GM12874 (cell line): ENCODE results near the gene FBXO31.

ENCODE experiments used
- TF ChIP-seq, protein P1 (sequence below): IDR thresholded peaks from 2 replicates; pipeline ENCODE4 v1.5.1; 2011; ENCODE audit warnings: low read depth, mild to moderate bottlenecking, control low read depth, low read length, moderate library complexity; ENCODE audit not compliant: insufficient read depth

Gene FBXO31

DNA sequence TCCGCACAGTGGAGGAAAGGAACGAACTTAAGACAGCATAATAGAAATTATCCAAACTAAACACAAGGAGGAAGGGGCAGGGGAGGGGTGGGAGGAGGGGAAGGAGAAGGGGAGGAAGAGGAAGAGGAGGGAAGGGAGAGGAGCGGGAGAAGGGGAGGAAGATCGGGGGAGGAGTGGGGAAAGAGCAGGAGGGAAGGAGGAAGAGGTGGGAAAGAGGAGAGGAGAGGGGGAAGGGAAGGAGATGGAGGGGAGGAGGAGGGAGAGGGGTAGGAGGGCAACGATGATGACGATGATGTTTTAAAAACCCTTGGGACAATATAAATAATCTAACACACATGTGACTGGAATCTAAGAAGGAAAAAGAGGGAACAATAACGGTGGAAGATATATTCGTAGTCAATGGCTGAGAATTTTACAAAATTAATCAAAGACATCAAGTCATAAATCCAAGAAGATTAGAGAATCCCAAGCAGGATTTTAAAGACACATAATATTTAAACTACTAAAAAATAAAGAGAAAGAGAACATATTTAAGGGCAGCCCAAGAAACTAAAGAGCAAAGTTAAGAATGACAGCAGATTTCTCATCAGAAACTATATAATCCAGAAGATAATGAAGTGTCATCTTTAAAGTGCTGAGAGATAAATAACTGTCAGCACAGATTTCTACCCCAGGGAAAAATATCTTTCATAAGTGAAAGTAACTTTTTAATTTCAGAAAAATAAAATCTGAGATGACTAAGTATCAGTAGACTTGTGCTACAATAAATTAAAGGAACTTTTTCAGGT is 96.5 kb downstream of the FBXO31 start:
- TF ChIP-seq, protein P1, sequence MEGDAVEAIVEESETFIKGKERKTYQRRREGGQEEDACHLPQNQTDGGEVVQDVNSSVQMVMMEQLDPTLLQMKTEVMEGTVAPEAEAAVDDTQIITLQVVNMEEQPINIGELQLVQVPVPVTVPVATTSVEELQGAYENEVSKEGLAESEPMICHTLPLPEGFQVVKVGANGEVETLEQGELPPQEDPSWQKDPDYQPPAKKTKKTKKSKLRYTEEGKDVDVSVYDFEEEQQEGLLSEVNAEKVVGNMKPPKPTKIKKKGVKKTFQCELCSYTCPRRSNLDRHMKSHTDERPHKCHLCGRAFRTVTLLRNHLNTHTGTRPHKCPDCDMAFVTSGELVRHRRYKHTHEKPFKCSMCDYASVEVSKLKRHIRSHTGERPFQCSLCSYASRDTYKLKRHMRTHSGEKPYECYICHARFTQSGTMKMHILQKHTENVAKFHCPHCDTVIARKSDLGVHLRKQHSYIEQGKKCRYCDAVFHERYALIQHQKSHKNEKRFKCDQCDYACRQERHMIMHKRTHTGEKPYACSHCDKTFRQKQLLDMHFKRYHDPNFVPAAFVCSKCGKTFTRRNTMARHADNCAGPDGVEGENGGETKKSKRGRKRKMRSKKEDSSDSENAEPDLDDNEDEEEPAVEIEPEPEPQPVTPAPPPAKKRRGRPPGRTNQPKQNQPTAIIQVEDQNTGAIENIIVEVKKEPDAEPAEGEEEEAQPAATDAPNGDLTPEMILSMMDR: no peak

DNA sequence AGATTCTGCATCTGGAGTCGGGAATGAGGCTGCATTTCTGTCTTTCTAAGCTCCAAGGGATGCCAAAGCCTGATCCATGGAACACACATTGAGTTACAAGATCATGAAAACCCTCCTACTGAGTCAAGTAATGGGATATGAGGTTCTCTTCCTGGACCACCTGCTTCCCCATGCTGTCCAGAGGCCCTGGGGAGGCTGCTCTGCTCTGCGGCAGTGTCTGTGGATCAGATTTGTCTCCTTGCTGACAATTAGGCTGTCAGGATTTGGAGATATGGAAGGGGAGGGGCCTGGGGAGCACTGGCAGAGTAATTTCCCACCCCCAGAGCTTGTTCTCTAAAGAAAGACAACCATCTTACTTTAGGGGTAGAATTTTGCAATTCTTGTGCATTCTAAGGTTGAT is 99.4 kb downstream of the FBXO31 start:
- TF ChIP-seq, protein P1: no peak

DNA sequence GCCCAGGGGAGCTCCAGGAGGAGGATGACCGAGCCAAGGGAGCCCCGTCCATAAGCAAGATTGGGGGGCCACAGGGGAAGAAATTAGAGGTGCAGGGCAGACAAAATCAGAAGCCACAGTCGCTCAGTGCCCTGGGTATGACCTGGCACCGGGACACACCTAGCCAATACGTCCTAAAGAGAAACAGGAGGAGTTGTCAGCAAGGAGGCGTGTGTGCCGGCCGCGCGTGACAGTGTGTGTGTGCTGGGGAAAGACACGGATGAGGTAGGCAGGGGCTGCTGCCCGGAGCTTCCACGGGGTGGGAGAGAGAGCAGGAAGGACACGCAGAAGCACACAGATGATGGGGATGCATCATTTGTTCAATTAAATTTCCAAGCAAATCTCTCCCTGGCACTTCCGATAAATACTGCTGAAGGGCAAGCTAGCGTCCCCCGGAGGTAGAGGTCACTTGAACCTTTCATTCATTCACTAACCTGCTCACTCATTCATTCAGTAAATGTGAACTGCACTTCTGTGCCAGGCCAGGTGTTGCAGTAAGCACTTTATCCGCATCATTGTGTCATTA is 104.4 kb downstream of the FBXO31 start:
- TF ChIP-seq, protein P1: no peak

DNA sequence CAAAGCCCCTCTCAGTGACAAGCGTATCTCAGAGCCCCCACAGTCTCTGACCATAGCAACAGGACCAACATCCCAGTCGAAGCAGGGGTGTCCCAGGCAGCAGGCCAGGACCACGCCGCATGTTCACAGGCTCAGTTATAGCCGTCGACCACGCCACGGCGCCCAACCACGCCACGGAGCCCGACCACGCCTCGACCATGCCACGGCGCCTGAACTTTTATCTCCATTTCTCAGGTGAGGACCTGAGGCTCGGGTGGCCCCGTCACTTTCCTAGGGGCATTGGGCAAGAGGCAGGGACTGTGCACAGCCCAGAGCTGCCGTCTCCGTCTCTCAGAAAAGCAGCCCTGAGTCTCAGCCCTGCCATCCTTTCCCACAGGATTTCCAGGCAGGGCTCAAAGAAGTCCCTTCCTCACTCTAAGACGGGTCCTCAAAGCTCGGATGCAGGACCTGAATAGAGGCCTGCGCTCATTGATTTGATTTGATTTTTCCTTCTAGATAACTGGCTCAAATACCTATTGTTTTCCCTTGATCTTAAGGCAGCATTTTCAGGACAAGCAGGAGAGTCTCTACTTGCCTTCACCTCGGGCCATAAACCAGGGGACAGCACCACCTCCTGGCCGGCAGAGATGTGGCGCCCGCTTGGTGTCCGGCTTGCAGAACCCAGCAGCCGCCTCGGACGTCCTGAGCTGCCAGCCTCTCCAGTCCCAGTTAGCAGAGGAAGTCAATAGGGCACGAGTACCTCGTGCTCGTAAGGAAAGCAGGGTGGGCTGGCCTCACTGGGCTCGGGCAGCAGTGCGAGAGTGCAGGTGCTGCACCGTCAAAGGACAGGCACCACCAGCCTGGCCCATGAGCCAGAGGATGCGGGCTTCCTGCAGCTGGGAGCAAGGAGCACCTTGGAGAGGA is 105.1 kb downstream of the FBXO31 start:
- TF ChIP-seq, protein P1: peak; percentile 82
